ENCODE measurements around the gene ADAP1. TPM values are rescaled to one million over a fixed set of nuclear protein-coding genes. Genes with fewer than 3 reads are reported as not detected.

The ADAP1 gene
- total and polyA plus RNA-seq, 11 donors = 3.1 to 16.5 (median 12.0) TPM

- Histone ChIP-seq H3K4me1 (peaks cover 0 to 51% (median 10%) of the 10 kb centered on the region in 12 donors), H3K27ac (peak overlapping the region in 3 of 12 donors; percentile 32 to 89 (median 46)), H3K27me3 (peaks cover 0 to 5% (median 0%) of the 10 kb centered on the region in 9 donors), H3K9me3 (no peaks in the 10 kb centered on the region), H3K4me3 (peak overlapping the region in 5 of 12 donors; percentile 1 to 46 (median 19)), H3K36me3 (no peaks in the 10 kb centered on the region)
- ATAC-seq (peak; percentile 24 to 81 (median 58)), DNase-seq (peak; percentile 53 to 89 (median 74))
- 38 to 67% (median 63%) methylated on average over 14 to 40 of the region's 40 CpGs for WGBS, 4 donors
- no peak for TF ChIP-seq POLR2A (IDR thresholded peaks at IDR 0.05)
- intact Hi-C loops (cut with DNase I) = no loop called here
Measured at GRCh38 chr7:923108-924041, 31.1 kb downstream of the ADAP1 start.

- ATAC-seq (no peak), DNase-seq (peak; percentile 5 to 64 (median 23))
- H3K4me1 ChIP-seq = peaks cover 0 to 43% (median 10%) of the 10 kb centered on the region in 12 donors
- 71 to 78% (median 72%) methylated on average over 25 to 29 of the region's 29 CpGs for WGBS, 4 donors
- intact Hi-C loops (cut with DNase I) = no loop called here
- H3K4me3 ChIP-seq = peak overlapping the region in 5 of 12 donors; percentile 6 to 46 (median 8)
- no peaks in the 10 kb centered on the region for H3K36me3 ChIP-seq
- no peaks in the 10 kb centered on the region for H3K9me3 ChIP-seq
- H3K27ac ChIP-seq = peak overlapping the region in 2 of 12 donors; percentile 46 to 89
- TF ChIP-seq CTCF (IDR thresholded peaks at IDR 0.05) (no peak), POLR2A (IDR thresholded peaks at IDR 0.05) (no peak)
- peaks cover 0 to 5% (median 0%) of the 10 kb centered on the region in 9 donors for H3K27me3 ChIP-seq
Measured at GRCh38 chr7:922334-923107, 32.0 kb downstream of the ADAP1 start.

- Histone ChIP-seq H3K9me3 (no peaks in the 10 kb centered on the region), H3K27me3 (peaks cover 0 to 5% (median 0%) of the 10 kb centered on the region in 9 donors), H3K4me3 (peak overlapping the region in 2 of 12 donors; percentile 8 to 38), H3K4me1 (peaks cover 0 to 41% (median 10%) of the 10 kb centered on the region in 12 donors), H3K27ac (peak overlapping the region in 1 of 12 donors; percentile 89), H3K36me3 (no peaks in the 10 kb centered on the region)
- ATAC-seq (no peak), DNase-seq (peak; percentile 5 to 44 (median 18))
- intact Hi-C loops (cut with DNase I) = no loop called here
- 65 to 78% (median 71%) methylated on average over 24 to 36 of the region's 36 CpGs for WGBS, 4 donors
- TF ChIP-seq POLR2A (IDR thresholded peaks at IDR 0.05) = no peak
- TF ChIP-seq CTCF (IDR thresholded peaks at IDR 0.05) = no peak
Measured at GRCh38 chr7:921581-922333, 32.7 kb downstream of the ADAP1 start.

GRCh38 chr7:921071-921461 lies 33.4 kb downstream of the ADAP1 start:
- Histone ChIP-seq H3K27ac (no peak overlapping the region), H3K27me3 (peaks cover 0 to 5% (median 0%) of the 10 kb centered on the region in 9 donors), H3K4me3 (no peak overlapping the region), H3K9me3 (no peaks in the 10 kb centered on the region), H3K36me3 (no peaks in the 10 kb centered on the region), H3K4me1 (peaks cover 0 to 37% (median 10%) of the 10 kb centered on the region in 12 donors)
- intact Hi-C loops (cut with DNase I) = no loop called here
- WGBS, 4 donors = 91 to 96% (median 94%) methylated on average over 15 of the region's 15 CpGs
- TF ChIP-seq POLR2A (IDR thresholded peaks at IDR 0.05) = no peak
- TF ChIP-seq CTCF (IDR thresholded peaks at IDR 0.05) = no peak
- DNase-seq = peak in 2 of 5 donors; percentile 27 to 51
- no peak for ATAC-seq

All from heart left ventricle (tissue), 16 donors.